HG02970 (cell line): ENCODE results near the gene LGI2.

Experiments used
- ATAC-seq: cut with Tn5 transposase; IDR thresholded peaks from one replicate; pipeline ENCODE4 v1.9.1; 2021; ENCODE audit warnings: mild to moderate bottlenecking, moderate library complexity, moderate number of reproducible peaks; ENCODE audit not compliant: unreplicated experiment, low FRiP score

LGI2 gene

DNA sequence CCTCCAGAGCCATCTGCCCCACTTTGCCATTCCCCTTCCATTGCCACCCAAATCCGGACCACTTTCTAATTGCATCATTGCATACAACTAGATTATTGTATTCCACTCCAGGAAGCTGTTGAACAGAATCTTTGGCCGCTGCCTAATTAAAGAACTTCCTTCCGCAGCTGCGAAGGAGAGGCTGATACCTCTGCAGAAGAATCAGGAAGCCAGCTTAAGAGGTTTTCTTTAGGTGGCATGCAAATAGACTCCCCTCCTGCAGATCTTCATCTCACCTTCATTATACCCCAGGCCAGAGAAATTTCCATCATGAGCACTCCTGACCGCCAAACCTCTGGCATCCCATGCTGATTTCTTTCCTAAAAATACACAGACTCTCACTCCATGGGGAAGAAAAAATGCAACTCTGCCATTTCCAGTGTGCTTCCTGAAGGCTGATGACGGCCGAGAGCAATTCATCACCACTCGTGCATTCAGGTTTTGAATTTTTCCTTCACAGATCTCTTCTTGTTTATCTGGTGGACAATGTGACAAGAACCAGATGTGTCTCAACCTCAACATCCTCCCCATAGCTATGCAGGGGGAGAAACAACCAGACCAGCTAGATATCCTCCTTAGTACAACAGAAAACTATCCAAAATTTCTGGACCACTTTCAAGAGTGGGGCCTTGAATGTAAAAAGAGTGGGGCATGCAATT, 31.2 kb downstream of the LGI2 start:
- no peak for ATAC-seq

DNA sequence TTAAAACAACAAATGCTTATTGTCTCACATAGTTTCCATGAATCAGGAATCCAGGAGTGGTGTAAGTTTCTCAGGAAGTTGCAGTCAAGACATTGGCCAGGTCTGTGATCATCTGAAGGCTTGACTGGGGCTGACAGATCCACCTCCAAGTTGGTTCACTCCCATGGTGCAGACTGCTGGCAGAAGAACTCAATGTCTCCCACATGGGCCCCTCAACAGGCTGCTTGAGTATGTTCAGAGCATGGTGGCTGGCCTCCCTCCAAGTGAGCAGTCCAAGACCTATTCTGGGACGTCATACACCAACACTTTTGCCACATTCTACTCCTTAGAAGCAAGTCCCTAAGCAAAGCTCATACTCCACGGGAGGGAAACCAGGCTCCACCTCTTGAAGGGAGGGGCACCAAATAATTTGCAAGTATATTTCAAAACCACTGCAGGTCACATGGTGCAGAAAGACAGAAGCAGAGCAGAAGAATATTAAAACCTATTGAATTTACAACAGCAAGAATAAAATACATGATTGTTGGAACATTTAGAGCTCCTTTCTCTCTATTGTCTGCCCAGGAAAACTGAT, 35.3 kb downstream of the LGI2 start:
- no peak for ATAC-seq

DNA sequence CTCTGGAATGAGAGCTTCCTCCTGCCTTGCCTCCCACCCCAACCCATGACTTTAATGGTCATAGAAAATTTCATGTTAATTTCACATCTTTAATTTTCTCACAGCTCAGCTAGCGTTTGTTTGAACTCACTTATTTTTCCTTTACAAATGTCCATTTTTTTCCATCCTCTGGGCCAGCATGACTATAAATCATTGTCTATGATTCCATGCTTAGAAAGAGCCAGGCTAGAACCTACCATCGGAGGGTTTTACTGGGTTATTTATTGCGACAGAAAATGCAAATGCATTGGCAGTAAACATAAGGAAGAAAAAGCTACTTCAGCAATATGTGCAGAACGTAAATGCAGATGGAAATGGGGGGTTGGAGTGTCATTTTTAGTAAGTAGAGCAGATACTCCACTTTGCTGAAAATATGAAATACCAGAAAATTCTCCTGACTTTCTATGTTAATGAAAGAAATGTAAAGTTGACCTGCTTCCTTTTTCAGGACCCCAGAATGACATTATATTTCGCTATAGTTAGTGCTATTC, 37.1 kb downstream of the LGI2 start:
- no peak for ATAC-seq

DNA sequence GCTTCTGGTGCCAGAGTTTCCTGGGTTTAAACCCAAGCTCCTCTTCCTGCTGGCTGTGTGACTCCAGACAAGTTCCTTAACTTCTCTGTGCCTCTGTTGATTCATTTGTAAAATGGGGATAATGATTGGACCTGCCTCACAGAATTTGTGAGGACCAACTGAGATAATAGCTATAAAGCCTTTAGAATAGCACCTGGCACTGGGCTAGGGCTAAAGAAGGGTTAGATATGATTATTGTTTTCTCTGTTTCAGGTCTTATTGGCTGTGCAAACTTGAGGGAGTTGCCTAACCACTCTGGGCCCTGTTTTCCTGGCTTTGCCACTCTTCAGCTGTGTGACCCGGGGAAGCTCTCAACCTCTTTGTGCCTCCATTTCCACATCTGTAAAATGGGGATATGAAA, 37.8 kb downstream of the LGI2 start:
- no peak for ATAC-seq

DNA sequence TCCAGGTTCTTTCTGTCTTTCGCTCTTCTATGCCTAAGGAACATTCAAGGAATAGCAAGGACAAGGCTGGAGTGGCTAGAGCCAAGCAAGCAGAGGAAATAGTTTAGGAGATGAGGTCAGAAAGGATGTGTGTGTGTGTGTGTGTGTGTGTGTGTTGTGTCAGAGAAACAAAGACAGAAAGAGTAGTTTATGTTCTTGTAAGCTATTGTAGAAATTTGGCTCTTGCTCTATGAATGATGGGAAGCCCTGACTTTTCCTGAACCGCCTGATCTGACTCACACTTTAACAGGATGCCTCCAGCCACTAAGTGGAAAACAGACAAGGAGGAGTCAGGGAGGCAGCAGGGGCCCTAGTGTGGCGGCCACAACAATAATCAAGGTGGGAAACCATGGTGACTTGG, 39.7 kb downstream of the LGI2 start:
- no peak for ATAC-seq

DNA sequence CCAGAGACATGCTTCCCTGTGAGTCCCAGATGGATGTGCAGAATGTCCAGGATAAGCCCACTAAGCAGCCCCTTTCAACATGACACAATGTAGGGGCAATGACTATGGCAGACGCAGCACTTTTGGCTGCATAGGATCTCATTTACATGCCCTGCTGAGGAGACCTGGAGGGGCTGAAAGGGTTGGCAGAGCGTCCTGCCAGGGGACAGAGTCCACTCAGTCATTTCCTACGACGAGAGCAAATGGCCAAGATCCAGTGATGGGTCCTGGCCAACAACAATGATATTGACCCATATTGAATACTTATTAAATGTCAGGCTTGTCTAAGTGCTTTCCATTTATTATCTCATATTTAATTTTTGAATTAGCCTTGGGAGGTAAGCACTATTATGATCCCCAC, 41.4 kb downstream of the LGI2 start:
- ATAC-seq: no peak

DNA sequence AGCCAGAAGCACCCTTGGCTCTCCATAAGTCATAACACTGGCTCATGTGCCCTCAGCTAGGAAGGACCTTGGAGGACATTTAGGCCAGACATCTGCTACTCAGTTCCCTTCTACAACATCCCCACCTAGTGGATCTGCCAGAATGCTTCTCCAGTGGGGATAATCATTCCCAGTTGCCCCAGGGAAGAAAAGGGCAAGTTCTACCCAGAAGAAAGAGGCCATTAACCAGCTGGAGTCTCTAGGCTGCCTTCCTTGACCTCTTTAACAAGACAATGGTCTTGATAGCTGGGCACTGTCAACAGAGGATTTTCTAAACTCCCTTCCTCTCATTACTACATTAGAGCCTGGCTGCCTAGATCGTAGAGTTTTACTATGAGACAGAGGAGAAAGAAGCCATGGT, 42.0 kb downstream of the LGI2 start:
- no peak for ATAC-seq

DNA sequence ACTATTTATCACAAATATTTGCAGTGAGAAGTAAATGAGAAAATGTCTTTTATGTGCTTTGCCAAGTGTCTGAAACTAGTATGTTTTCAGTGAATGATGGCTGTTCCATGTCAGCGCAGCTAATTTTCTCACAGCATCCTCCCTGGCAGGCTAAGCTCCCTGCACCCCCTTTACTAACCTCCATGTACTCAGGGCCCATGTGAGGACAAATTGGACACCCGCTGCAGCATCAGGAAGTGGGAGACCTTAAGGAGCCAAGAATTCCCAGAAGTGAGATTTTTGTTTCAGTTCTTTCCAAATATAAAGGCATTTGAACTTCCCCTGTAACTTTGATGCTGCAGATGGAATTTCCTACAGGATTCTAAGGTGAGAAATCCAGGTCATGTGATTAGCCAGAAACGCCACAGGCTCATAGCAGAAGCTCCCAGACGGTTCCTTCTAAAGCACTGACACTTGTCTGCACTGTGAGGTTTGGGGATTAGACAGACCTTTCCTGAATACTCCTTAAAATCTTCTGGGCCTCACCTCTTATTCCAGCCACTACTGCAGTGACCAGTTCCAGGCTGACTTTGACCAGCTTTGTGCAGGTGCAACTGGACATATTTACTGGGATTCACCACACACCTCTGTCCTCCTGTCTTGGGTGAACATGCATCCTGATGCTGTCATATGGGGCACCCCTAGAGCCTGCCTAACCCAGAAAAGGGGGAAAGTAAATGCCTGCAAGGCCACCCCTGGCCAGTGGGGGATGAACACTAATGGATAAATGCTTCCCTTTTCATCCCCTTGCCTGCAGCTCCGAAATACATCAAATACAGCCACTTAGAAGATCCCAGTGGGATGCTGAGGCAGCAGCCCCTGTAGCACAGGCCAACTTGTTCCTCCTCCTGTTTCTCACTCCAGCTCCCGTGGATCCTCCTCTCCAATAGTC, 45.9 kb downstream of the LGI2 start:
- no peak for ATAC-seq

DNA sequence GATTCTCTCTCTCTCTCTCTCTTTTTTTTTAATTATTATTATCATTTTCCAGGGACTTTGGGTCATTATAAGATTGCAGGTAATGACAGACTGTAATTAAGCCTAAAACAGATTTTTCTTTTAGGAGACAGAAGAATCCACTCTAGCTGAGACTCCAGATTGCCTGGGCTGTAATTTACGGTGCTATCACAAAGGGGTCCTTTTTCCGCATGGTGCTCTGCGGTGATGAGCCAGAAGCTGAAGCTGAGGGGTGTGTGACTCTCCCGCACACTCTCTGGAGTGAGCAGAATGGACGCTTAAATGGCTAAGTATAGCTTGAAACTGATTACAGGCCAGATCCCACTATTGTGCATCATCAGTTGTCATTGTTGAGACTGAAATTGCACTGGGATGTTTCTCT, 50.0 kb downstream of the LGI2 start:
- no peak for ATAC-seq

DNA sequence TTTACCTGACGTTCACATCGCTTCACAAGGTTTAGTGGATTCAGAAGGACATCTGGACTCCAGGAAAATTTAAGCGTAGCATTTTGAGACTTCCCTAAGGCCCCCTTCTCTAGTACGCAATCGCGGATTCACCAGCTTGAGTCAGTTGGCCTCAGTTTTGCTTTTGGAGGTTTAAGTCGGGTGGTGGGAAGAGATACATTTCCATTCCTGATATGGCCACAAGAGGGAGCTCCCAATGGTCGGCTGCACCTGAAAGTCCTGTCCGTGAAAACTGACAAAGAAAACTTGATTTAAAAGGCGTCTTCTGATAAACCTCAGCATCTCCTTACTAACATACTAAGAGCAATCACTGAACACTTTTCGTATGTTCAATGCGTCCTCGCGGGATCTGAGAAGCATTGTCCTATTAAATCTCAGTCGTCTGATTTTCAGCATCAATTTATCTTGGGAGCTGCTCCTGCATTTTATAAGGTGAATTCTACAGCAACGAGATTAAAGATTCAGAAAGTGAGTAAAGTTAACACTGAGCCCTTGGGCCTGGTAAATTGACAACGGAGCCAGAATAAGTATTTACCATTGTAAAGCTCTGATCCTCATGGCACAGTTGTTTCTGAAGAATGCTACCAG, 50.6 kb downstream of the LGI2 start:
- no peak for ATAC-seq

DNA sequence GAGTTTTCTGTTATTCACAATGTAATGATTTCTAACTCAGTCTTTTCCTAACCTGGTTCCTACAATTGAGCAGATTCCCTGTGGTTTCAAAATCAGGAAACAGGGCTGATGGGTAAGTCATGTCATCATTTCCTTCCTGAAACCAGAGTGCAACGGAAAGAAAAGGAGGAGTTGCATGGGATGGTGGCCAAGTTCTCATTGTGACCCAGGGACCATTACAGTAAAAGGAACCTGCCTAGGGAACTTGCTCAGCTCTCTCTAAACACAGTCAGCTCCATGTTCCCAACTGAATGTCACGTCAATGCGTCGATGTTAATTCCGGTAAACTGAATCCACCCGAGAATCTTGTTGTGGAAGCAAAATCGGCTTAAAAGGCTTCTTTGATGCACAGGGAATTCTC, 51.2 kb downstream of the LGI2 start:
- no peak for ATAC-seq

DNA sequence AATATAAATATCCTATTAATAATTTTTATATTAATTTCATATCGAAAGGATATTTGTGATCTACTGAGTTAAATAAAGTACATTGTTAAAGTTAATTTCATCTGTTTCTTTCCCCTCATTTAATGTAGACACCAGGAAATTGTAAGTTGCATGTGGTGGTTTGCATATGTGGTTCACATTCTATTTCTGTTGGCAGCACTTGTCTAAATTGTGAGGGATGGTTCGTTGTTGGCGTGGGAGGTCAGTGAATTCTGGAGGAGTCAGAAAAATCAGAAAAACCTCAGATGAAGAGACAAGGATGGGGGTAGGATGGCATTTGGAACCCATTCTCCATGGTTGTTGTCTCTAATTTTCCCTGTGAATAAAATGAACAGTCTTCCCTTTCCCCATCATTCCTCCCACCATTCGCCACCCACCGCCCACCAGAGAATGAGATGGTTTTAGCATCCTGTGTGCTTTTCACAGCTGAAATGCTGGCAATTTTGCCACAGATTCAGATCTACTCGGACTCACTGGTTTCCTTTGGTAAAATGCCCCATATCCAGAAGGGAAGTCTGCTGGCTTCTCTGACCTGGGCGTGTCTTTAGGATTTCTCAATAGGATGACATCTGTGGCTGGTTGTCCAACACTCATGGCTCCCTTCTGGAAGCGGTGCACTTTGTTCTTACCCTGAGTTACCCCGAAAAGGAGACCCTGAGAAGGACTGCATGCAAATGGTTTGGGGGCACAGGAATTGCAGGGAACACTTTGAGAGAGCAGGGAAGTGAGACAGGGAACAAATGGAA, 52.3 kb downstream of the LGI2 start:
- no peak for ATAC-seq

DNA sequence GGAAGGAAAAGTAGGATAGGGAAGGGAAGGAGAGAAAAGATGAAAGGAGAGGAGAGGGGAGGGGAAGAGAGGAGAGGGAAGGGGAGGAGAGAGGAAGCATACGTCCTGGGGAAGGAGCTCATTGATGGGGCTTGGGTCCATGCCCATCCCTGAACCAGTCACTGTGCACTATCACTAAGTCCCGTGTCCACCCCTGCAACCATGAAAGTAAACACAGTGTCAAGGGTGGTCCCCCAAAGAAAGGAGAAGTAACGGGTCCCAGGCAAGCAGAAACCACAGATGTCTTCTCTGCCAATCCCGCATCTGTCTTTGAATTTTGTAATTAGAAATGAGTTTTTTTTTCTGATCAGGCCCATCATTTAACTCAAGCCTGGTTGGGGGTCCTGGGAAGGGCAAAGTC, 55.2 kb downstream of the LGI2 start:
- no peak for ATAC-seq

DNA sequence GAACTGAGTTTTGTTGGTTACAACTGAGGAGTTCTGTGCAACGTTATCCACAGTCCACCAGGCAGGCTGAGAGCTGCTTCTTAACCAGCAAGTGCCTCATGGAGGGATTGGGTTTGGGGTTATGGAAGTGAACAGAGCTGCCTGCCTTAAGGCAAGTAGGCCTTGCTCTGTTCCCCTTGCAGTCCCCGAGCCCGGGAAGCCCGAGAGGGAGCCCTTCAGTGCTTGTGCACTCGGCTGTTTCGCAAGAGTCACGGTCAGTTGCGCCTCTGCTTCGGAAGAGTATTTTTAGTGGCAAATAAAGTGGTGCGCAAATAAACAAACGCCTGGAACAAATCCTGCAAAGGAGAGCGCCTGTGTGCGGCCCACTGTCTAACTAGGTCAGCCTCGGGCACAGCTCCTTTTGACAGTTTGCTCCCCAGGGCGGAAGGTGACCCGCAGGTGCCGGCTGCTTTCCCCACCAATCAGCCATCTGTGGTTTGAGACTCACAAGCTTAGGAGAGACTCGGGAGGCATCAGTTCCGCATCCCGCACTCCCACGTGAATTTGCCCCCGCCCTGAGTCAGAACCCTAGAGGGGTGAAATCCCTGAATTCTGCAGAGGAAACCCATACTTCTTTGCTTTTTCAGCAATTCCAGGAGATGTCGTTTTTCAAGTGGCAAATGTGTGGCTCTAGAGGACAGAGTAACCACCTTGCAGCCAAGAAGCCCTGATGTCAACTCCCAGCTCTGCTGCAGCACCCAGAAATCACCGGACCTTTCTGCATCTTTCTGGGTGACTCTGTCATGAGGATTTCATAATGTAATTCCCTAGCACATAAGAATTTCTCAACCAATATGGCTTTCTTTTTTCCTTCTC, 56.8 kb downstream of the LGI2 start:
- ATAC-seq: no peak

DNA sequence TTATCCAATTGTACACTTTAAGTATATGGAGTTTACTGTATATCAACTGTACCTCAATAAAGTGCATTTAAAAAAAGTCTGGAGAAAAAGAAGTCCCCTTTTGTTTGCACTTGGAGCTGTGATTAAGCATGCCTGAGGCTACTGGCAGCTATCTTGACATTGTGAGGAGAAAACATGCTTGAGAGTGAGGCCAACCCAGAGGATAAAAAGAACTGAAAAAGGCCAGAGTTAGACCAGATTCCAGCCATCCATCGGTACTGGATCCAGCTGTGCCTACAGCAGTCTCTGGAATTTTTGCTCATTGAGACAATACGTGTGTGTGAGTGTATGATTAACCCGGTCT, 57.4 kb downstream of the LGI2 start:
- no peak for ATAC-seq

DNA sequence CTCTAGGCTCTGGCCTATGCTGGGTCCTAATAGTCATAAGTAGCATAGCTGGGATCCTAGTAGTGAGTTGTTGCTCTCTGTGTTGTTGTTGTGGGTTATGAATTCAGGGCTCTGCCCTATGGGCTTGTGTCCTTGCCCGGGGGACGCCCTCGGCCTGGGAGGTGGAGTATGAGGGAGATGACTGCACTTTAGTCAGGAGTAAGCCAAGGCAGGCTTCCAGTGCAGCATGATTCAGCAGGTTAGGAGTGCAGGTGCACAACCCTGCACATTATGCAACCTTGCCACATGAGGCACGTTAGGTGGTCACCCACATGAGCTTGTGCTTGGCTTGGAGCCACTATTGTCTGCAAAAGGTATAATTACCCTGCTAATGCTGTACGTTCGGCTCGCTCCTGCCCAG, 59.6 kb downstream of the LGI2 start:
- no peak for ATAC-seq

DNA sequence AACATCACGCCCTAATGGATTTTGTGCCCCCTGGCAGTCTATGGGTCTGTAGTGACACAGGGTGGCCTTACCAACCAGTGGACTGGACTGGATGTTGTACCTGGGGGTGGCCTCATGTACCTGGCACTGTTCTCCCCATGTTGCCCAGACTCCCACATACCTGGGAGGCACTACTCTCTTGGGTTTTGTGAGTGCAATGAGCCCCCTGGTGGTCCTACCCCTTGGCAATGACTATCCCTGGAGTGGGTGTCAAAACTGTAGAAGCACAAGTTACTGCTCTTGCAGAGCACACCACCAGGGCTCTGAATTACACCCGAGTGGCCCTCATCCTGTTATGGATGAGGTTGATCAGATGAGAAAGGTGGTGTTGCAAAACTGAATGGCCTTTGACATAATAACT, 60.1 kb downstream of the LGI2 start:
- ATAC-seq: no peak

DNA sequence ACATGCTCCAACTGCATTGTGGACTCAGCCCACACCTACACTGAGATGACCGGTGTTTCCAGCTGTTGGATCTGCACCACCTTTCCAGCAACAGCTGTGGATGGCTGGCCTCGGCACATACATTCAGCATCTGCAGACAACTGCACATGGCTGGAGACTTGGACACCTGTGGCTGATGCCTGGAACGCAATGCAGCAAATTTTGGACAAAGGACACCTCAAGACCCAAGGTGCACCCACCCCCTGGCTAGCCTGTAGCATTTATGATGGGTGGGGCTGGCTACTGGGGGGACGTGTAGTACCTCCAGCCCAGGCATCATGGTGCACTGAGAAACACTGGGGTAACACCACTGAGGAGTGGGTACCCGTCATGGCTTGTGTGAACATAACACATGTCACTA, 60.6 kb downstream of the LGI2 start:
- ATAC-seq: no peak

DNA sequence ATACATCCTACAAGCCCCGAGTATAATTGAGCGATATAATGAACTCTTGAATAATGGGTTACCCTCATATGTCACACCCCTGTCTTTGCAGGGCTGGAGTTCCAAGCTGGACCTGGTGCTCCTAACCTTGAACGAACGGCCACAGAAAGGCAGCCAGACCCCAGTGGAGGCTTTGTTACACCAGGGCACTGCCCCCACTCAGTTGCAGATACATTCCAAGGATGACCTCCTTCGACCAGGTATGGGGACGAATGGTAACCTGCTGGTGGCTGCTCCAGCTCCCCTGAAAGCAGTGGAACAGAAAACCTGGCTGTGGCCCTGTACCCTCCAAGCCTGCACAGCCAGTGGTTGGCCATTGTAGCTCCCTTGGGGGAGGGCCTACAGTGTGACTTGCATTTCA, 61.3 kb downstream of the LGI2 start:
- ATAC-seq: no peak
